ENCODE measurements around the gene NEB. TPM values are rescaled to one million over a fixed set of nuclear protein-coding genes. Genes with fewer than 3 reads are reported as not detected.

Gene NEB
- polyA plus RNA-seq, 1 experiment = 0.14 TPM

- CTCF ChIA-PET = no interaction called here
- no peak for DNase-seq (ENCODE audit: low read depth, low spot score)
Observed at GRCh38 chr2:151620761-151621160, 113.5 kb downstream of the NEB start.

GRCh38 chr2:151619337-151619989 lies 114.8 kb downstream of the NEB start:
- Histone ChIP-seq H3K27me3 (ENCODE audit: control insufficient read depth, insufficient read depth, low read length) (no peaks in the 10 kb centered on the region), H3K27ac (ENCODE audit: low read depth, low read length) (no peak overlapping the region), H3K4me3 (ENCODE audit: low read depth, low read length) (no peak overlapping the region), H3K9me3 (ENCODE audit: control insufficient read depth, insufficient read depth, low read length) (no peaks in the 10 kb centered on the region)
- CTCF ChIA-PET = no interaction called here
- TF ChIP-seq CTCF (IDR thresholded peaks at IDR 0.05; ENCODE audit: low read depth, low read length) = 0 out of 2 replicates have a peak, but pooled peaks have one; percentile 7
- DNase-seq (ENCODE audit: low read depth, low spot score) = no peak
- POLR2A ChIA-PET = no interaction called here

More at GRCh38 chr2:151620761-151621160, 113.5 kb downstream of the NEB start:
- POLR2A ChIA-PET = no interaction called here
- no peak for TF ChIP-seq CTCF (IDR thresholded peaks at IDR 0.05; ENCODE audit: low read depth, low read length)
- H3K27ac ChIP-seq (ENCODE audit: low read depth, low read length) = no peak overlapping the region
- H3K27me3 ChIP-seq (ENCODE audit: control insufficient read depth, insufficient read depth, low read length) = no peaks in the 10 kb centered on the region
- no peak overlapping the region for H3K4me3 ChIP-seq (ENCODE audit: low read depth, low read length)
- H3K9me3 ChIP-seq (ENCODE audit: control insufficient read depth, insufficient read depth, low read length) = no peaks in the 10 kb centered on the region

- H3K27me3 ChIP-seq (ENCODE audit: control insufficient read depth, insufficient read depth, low read length) = no peaks in the 10 kb centered on the region
- TF ChIP-seq CTCF (IDR thresholded peaks at IDR 0.05; ENCODE audit: low read depth, low read length) = no peak
- ChIA-PET POLR2A (no interaction called here), CTCF (no interaction called here)
- no peak overlapping the region for H3K4me3 ChIP-seq (ENCODE audit: low read depth, low read length)
- H3K9me3 ChIP-seq (ENCODE audit: control insufficient read depth, insufficient read depth, low read length) = no peaks in the 10 kb centered on the region
- DNase-seq (ENCODE audit: low read depth, low spot score) = no peak
- no peak overlapping the region for H3K27ac ChIP-seq (ENCODE audit: low read depth, low read length)
Observed at GRCh38 chr2:151616760-151617339, 117.4 kb downstream of the NEB start.

GRCh38 chr2:151614606-151615306 lies 119.5 kb downstream of the NEB start:
- no peak for TF ChIP-seq CTCF (IDR thresholded peaks at IDR 0.05; ENCODE audit: low read depth, low read length)
- H3K27ac ChIP-seq (ENCODE audit: low read depth, low read length) = no peak overlapping the region
- ChIA-PET CTCF (no interaction called here), POLR2A (no interaction called here)
- no peak overlapping the region for H3K4me3 ChIP-seq (ENCODE audit: low read depth, low read length)
- H3K9me3 ChIP-seq (ENCODE audit: control insufficient read depth, insufficient read depth, low read length) = no peaks in the 10 kb centered on the region
- no peak for DNase-seq (ENCODE audit: low read depth, low spot score)
- H3K27me3 ChIP-seq (ENCODE audit: control insufficient read depth, insufficient read depth, low read length) = no peaks in the 10 kb centered on the region

- no peak for DNase-seq (ENCODE audit: low read depth, low spot score)
- Histone ChIP-seq H3K9me3 (ENCODE audit: control insufficient read depth, insufficient read depth, low read length) (no peaks in the 10 kb centered on the region), H3K27ac (ENCODE audit: low read depth, low read length) (no peak overlapping the region), H3K4me3 (ENCODE audit: low read depth, low read length) (no peak overlapping the region), H3K27me3 (ENCODE audit: control insufficient read depth, insufficient read depth, low read length) (no peaks in the 10 kb centered on the region)
- ChIA-PET CTCF (no interaction called here), POLR2A (no interaction called here)
- no peak for TF ChIP-seq CTCF (IDR thresholded peaks at IDR 0.05; ENCODE audit: low read depth, low read length)
Observed at GRCh38 chr2:151614159-151614558, 120.1 kb downstream of the NEB start.

Measured in AG04450 (cell line).